T-helper 2 cell treated with Interferon-gamma antibody and Interleukin-4, amounts not matched to agents 5 μg/mL and 100 μg/mL, for 36 hours (primary cell): Measurements from ENCODE around the gene RLN3.
"Not testable (repeated sequence)": the region's sequence is repeated elsewhere in the genome, so short reads cannot be mapped to it uniquely, and the experiment has no call there.

Source experiments
- DNase-seq: peaks from one replicate; pipeline ENCODE4 v3.0.0; 2021; ENCODE audit warnings: low spot score
- H3K27ac Mint-ChIP-seq: one replicate; pipeline ENCODE4 v1.8.0; 2021; ENCODE audit warnings: mild to moderate bottlenecking, mixed read lengths
- H3K27me3 Mint-ChIP-seq: one replicate; pipeline ENCODE4 v1.8.0; 2021; ENCODE audit warnings: low read depth, mixed read lengths
- H3K36me3 Mint-ChIP-seq: one replicate; pipeline ENCODE4 v1.8.0; 2021; ENCODE audit warnings: low read depth, mixed read lengths
- H3K4me1 Mint-ChIP-seq: one replicate; pipeline ENCODE4 v1.8.0; 2021; ENCODE audit warnings: low read depth, mixed read lengths
- H3K4me3 Mint-ChIP-seq: one replicate; pipeline ENCODE4 v1.8.0; 2022; ENCODE audit warnings: mild to moderate bottlenecking, moderate library complexity, mixed read lengths
- H3K9me3 Mint-ChIP-seq: one replicate; pipeline ENCODE4 v1.8.0; 2021; ENCODE audit warnings: mixed read lengths

Gene RLN3

DNA sequence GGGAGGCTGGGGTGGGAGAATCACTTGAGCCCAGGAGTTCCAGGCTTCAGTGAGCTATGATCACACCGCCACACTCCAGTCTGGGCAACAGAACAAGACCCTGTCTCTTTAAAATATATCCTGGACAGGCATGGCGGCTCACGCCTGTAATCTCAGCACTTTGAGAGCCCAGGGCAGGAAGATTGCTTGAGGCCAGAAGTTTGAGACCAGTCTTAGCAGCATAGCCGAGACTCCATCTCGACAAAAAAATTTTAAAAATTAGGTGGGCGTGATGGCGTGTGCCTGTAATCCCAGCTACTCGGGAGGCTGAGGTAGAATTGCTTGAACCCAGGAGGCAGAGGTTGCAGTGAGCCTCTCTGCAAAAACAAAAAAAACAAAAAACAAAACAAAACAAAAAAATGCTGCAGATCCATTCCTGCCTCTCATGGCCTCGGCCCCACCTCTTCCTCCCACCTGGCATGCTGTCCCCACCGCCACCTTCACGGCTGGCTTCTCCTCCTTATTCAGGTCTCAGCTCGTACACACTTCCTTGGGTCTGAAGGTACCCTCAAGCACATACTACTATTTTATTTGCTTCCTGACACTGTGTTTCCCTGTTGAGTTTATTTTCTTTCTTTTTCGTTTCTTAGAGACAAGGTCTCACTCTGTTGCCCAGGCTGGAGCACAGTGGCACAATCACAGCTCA, 27.1 kb upstream of the RLN3 start:
- peaks cover 31% of the 10 kb centered on the region for H3K4me1 Mint-ChIP-seq
- H3K27ac Mint-ChIP-seq, result peak overlapping the region; percentile 84
- peaks cover 8% of the 10 kb centered on the region for H3K9me3 Mint-ChIP-seq
- no peaks in the 10 kb centered on the region for H3K27me3 Mint-ChIP-seq
- H3K36me3 Mint-ChIP-seq, result peaks cover 26% of the 10 kb centered on the region
- no peak overlapping the region for H3K4me3 Mint-ChIP-seq
- DNase-seq, result no peak

DNA sequence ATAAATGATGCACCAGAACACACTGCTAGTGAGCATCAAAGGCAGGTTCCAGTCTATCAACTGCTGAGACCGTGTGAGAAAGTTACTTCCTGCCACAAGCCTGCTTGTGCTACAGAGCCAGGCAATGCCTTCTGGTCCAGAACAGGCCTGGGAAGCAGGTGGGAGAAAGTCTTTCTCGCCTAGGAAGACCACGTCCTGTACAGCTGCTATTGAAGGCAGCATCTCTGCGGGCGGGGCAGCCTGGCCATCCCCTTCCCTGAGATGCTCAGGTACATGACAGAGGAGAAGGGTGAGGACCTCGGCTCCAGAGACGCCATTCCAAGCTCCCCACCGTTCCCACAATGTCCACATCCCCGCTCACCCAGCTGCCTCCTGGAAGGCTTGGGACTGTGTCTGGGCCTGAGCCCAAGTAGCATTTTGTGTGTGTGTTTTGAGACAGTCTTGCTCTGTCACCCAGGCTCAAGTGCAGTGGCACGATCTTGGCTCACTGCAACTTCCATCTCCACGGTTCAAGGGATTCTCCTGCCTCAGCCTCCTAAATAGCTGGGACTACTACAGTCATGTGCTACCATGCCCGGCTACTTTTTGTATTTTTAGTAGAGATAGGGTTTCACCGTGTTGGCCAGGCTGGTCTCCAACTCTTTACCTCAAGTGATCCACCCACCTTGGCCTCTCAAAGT, 25.2 kb upstream of the RLN3 start:
- Mint-ChIP-seq H3K36me3 (peaks cover 25% of the 10 kb centered on the region), H3K4me3 (peak overlapping the region; percentile 78), H3K27ac (peak overlapping the region; percentile 96), H3K4me1 (peaks cover 35% of the 10 kb centered on the region), H3K9me3 (peaks cover 8% of the 10 kb centered on the region), H3K27me3 (no peaks in the 10 kb centered on the region)
- no peak for DNase-seq

DNA sequence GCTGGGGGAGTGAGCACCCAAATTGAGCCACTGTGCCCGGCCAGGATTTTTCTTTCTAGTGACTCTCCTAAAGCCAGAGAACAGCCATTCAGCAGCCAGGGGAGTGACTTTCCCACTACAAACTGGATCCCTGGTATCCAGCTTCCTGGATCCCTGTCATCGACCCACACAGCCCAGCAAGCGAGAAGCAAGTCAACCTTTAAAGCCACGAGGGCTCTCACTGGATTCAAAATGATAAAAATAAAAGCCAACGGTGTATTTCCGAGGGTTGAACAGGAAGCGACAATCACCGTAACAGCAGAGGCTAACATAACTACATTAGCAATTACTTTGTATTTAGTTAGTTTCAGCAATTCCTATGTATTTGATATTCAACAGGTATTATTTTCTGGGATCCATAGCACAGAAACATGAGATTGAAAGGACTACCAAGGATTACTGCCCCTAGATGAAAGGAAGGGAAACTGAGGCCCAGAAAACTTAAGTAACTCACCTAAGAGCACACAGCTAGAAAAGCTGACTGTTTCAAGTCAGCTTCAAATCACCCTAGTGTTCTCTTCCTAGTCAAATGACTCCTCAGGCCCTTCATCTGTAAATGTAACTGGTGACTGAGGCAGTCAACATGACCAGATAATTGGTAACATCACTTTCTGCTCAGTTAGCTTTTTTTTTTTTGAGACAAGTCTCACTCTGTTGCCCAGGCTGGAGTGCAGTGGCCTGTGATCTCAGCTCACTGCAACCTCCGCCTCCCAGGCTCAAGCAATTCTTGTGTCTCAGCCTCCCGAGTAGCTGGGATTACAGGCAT, 24.5 kb upstream of the RLN3 start:
- Mint-ChIP-seq H3K27ac (peak overlapping the region; percentile 96), H3K4me1 (peaks cover 35% of the 10 kb centered on the region), H3K9me3 (peaks cover 8% of the 10 kb centered on the region), H3K4me3 (peak overlapping the region; percentile 78), H3K36me3 (peaks cover 18% of the 10 kb centered on the region), H3K27me3 (no peaks in the 10 kb centered on the region)
- DNase-seq, result no peak

DNA sequence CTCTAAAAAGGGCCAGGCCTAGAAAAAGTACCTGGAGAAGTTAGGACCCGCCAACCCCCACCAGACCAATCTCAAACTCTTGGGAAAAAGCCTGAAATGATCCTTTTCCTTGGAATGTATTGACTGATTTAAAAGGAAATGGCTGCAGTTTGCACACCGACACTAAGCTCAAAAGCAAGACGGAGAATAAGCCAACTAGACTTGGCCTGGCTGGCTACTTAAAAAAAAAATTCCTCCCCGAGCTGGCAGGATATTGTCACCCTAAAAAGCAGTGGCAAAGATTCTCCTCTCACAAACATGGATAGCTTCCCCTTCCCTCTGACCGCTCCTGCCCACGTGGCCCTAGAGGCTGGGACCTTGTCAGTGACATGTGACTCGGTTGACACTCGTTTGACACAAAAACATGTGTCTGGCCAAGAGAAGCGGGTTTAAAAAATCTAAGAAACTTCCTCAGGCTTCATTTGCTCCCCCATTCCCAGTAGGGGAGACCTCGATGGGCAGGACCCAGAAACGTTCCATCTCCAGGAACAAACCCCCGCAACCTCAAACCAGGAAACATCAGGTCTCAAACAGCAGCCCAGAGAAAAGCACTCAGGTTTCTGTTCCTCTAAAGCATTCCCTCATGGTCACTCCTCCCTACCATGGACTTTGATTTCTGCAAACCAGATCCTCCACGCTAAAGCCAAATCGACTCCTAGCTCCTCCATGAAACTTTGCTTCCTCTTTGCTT, 23.2 kb upstream of the RLN3 start:
- peaks cover 35% of the 10 kb centered on the region for H3K4me1 Mint-ChIP-seq
- H3K4me3 Mint-ChIP-seq, result peak overlapping the region; percentile 77
- H3K36me3 Mint-ChIP-seq, result peaks cover 7% of the 10 kb centered on the region
- peak overlapping the region; percentile 92 for H3K27ac Mint-ChIP-seq
- DNase-seq, result no peak
- H3K9me3 Mint-ChIP-seq, result no peaks in the 10 kb centered on the region
- no peaks in the 10 kb centered on the region for H3K27me3 Mint-ChIP-seq

DNA sequence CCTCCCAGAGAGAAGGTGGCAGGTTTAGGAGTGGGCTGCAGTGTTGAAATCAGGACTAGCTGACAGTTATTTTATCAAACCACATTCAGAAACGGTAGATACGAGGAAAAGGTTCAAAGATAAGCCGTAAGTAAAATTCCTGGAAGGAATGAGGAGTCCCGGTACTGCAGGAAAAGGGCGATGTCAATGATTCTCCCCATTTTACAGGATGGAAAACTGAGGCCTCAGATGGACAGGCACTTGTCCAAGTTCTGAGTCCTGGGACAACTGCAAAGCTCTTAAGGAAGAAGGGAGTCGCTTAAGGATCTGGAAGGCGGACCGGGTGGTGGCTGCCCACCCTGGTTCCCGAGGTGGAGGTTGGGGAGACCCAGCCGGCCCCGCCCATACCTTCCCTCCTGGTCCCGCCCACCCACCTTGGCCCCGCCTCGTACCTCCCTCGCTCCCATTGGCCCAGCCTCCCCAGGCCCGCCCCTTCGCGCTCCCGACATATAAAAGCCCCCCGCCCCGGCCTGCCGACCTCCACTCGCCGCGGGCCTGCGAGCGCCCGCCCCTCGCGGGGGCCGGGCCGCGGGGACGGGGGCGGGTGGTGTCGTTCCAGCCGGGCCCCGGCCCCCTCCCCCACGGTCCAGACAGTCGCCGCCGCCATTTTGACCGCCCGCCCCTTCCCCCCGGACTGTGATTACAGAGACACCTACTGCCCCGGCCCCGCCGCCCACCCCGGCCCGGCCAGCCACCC, 22.4 kb upstream of the RLN3 start:
- peak; percentile 83 for DNase-seq
- Mint-ChIP-seq H3K4me1 (peaks cover 35% of the 10 kb centered on the region), H3K27ac (peak overlapping the region; percentile 99), H3K4me3 (peak overlapping the region; percentile 77), H3K9me3 (no peaks in the 10 kb centered on the region), H3K27me3 (no peaks in the 10 kb centered on the region), H3K36me3 (peaks cover 4% of the 10 kb centered on the region)

DNA sequence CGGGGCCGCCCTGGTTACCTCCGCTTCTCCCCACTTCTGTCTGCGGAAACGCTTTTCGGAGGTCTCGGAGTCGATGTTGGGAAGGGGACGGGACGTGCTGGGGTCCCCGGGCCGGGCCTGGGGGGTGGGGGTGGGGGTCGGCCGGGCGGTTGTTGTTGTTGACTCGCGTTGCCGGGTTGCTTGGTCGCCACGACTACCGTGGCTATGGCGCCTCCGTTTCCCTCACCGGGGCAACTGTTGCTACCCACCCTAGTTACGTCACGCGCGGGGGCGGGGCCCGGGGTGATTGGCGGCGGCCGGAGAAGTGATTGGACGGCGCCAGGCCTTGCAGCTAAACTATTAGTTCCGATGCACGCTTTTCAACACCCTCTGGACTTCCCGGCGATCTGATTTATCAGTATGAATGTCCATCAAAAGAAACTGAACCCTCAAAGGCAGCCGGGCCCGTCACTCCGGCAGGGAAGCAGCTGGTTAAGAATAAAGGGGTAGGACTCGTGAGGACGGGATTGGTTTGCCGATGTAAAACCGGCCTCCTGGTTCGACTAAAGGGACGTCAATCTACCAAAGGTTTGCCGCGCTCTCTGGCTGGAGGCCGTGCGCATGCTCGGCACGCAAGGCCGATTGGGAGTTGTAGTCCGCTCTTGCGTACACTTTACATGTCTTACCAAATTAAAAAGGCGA, 21.7 kb upstream of the RLN3 start, which contains the start of gene RFX1:
Gene RFX1 (minus strand): TSS at position 236 of the 681 bp plus-strand sequence. CDS start 12,477 bp downstream, outside the sequence.
- Mint-ChIP-seq H3K36me3 (peaks cover 1% of the 10 kb centered on the region), H3K4me1 (peaks cover 30% of the 10 kb centered on the region), H3K27ac (peak within 1 kb of the TSS; percentile 99), H3K9me3 (no peaks in the 10 kb centered on the region), H3K27me3 (no peaks in the 10 kb centered on the region), H3K4me3 (peak within 1 kb of the TSS; percentile 89)
- peak; percentile 99 for DNase-seq

DNA sequence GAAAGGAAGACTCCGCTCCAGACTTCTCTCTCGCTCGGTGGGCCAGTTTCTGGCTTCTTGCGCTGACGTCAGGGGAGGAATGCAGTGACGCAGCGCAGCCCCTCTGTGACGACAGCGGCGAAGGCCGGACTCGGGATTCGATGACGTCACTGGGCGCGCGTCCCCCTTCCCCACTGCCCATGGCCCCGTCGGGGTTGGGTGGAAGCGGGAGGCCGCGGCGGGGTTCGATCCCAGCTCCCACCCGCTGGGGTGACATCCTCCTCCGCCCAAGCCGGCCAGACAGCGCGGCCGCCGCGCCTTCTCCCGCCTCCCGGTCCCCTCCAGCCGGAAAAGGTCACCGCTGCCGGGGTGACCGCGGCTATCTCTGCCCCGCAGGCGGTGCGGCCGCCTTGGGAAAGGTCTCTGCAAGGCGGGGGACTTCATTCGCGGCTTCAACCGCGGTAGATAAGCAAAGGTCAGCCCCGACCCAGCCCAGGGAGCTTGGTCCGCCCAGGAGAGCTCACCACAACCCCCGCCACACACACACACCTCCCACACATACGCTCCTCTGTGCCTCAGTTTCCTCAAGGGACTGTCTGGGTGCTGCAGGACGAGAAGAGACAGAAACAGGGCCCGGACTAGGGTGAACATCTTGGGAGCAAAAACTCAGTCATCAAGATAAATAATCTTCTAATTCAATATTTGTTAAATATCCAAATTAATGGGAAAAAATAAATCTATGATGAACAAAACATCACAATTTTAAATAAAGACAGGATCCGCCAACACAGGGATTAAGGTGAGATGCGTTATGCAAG, 21.0 kb upstream of the RLN3 start:
- Mint-ChIP-seq H3K36me3 (no peaks in the 10 kb centered on the region), H3K27ac (peak overlapping the region; percentile 99), H3K27me3 (no peaks in the 10 kb centered on the region), H3K9me3 (no peaks in the 10 kb centered on the region), H3K4me1 (peaks cover 28% of the 10 kb centered on the region), H3K4me3 (peak overlapping the region; percentile 89)
- no peak for DNase-seq

DNA sequence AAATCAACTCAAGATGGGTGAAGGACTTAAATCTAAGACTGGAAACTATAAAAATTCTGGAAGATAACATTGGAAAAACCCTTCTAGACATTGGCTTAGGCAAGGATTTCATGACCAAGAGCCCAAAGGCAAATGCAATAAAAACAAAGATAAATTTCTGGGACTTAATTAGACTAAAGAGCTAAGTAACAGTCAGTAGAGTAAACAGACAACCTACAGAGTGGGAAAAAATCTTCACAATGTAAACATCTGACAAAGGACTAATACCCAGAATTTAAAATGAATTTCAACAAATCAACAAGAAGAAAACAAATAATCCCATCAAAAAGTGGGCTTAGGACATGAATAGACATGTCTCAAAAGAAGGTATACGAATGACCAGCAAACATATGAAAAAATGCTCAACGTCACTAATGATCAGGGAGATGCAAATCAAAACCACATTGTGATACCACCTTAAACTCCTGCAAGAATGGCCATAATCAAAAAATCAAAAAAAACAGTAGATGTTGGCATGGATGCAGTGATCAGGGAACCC, 15.5 kb upstream of the RLN3 start:
- H3K36me3 Mint-ChIP-seq, result no peaks in the 10 kb centered on the region
- no peaks in the 10 kb centered on the region for H3K9me3 Mint-ChIP-seq
- H3K4me1 Mint-ChIP-seq, result peaks cover 4% of the 10 kb centered on the region
- no peak for DNase-seq
- H3K27ac Mint-ChIP-seq, result no peak overlapping the region
- H3K27me3 Mint-ChIP-seq, result no peaks in the 10 kb centered on the region
- H3K4me3 Mint-ChIP-seq, result no peak overlapping the region

DNA sequence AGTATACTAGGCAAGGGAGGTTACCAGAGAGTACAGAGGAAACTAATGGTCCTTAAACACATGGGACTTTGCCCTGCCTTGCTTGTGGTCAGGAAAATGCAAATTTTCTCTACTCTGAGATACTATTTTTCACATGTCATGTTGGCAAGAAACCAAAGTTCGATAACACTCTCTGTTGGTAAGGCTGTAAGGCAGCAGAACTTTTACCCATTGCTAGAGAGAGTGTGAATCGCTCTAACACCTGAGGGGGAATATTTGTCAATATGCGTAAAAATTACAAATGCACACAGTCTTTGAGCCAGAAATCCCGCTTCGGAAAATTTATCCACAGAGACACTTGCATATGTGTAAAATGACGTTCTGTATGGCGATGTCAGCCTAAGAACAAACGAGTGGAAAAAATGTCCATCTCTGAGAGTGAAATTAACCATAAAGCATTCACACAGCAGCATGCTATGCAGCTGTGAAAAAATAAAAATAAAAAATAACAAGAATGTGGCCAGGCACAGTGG, 12.4 kb upstream of the RLN3 start:
- H3K4me1 Mint-ChIP-seq, result peaks cover 7% of the 10 kb centered on the region
- no peaks in the 10 kb centered on the region for H3K27me3 Mint-ChIP-seq
- no peak overlapping the region for H3K4me3 Mint-ChIP-seq
- H3K36me3 Mint-ChIP-seq, result no peaks in the 10 kb centered on the region
- H3K27ac Mint-ChIP-seq, result no peak overlapping the region
- no peaks in the 10 kb centered on the region for H3K9me3 Mint-ChIP-seq
- DNase-seq, result no peak

DNA sequence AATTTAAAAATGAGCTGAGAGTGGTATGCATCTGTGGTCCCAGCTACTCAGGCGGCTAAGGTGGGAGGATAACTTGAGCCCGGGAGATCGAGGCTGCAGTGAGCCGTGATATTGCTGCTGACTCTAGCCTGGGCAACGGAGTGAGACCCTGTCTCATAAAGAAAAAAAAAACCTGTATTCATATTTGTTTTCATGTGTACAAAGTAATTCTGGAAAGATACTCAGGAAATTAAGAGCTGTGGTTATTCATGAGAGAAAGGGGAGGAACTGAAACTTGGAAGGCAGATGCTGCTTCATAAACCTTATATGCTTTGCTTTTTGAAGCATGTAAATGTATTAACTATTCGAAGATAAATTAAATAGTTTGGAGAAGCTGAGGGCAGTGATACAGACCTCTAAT, 8.8 kb upstream of the RLN3 start:
- H3K9me3 Mint-ChIP-seq, result no peaks in the 10 kb centered on the region
- H3K4me3 Mint-ChIP-seq, result no peak overlapping the region
- H3K36me3 Mint-ChIP-seq, result no peaks in the 10 kb centered on the region
- no peak overlapping the region for H3K27ac Mint-ChIP-seq
- no peak for DNase-seq
- no peaks in the 10 kb centered on the region for H3K27me3 Mint-ChIP-seq
- H3K4me1 Mint-ChIP-seq, result peaks cover 10% of the 10 kb centered on the region

DNA sequence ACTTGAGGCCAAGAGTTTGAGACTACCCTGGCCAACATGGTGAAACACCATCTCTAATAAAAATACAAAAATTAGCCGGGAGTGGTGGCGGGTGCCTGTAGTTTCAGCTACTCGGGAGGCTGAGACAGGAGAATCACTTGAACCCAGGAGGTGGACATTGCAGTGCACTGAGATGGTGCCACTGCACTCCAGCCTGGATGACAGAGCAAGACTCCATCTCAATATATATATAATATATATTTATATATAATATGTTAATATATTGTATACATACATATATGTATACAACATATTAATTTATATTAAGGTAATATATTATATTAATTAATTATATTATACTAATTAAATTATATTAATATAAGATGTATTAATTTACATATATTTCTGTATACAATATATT, 8.2 kb upstream of the RLN3 start:
- not testable (repeated sequence) for H3K27ac Mint-ChIP-seq, H3K9me3 Mint-ChIP-seq, H3K27me3 Mint-ChIP-seq, H3K36me3 Mint-ChIP-seq, H3K4me1 Mint-ChIP-seq, DNase-seq, H3K4me3 Mint-ChIP-seq

DNA sequence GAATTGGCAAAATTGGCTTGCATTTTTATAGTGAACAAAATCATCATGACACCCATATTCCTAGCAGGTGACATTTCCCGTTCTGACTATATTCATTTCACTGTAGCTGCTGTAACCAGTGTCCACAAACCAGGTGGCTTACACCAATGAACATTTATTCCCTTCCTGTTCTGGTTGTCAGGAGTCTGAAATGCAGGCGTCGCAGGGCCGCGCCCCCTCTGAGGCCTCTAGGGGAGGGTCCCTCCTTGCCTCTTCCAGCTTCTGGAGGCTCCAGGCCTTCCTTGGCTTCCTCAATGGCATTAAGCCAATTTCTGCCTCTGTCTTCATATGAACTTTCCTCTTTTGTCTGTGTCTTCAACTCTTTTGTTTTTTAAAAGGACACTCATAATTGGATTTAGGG, 6.5 kb upstream of the RLN3 start:
- peaks cover 6% of the 10 kb centered on the region for H3K4me1 Mint-ChIP-seq
- DNase-seq, result no peak
- no peak overlapping the region for H3K4me3 Mint-ChIP-seq
- H3K27me3 Mint-ChIP-seq, result no peaks in the 10 kb centered on the region
- no peaks in the 10 kb centered on the region for H3K36me3 Mint-ChIP-seq
- no peak overlapping the region for H3K27ac Mint-ChIP-seq
- H3K9me3 Mint-ChIP-seq, result no peaks in the 10 kb centered on the region
